Islet of Langerhans (tissue), 1 donor: ENCODE measurements around the gene CCNB2.
"Not testable (repeated sequence)": the region's sequence is repeated elsewhere in the genome, so short reads cannot be mapped to it uniquely, and the experiment has no call there.

Experiments
- FAIRE-seq: peaks from one replicate; lab custom pipeline; 2011; peaks lifted over from hg19 to GRCh38; lab: Jason Lieb, UNC

The CCNB2 gene

DNA sequence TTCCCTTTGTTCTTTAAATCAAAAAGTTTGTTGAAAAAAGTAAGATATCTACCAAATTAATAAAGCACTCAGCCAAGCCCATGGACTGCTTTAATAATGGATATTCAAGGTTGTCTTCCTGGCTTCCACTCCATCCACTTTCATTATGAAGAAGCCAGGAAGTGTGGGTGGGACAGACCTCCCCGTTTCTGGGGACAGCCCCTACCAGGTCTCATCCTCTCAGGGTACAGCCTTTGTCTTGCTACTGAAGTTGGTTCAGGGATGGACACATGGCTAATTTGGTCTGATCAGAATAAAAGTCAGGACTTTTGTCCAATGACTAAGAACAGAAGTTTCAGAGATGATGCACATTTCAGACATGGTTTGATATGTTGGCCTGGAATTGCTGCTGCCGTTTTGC lies 32.6 kb downstream of the CCNB2 start:
- FAIRE-seq: no peak

DNA sequence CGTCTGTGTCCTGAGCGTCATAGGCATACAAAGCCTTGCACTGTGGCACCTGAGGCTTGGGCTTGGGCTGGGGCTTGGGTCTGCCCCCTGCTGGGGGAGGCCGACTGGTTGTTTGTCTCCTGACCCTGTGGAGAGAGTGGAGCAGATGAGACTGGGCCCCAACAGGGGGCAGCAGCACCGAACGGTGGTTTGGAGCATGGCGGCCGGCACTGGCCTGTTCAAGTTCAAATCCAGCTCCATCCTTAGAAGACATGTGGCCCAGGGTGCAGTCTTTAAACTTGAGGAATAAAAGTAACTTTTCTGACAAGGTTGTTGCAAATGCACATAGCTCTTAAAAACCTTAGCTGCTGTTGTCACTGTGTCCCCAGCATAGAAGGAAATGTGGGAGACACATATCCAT lies 33.3 kb downstream of the CCNB2 start:
- FAIRE-seq: no peak

DNA sequence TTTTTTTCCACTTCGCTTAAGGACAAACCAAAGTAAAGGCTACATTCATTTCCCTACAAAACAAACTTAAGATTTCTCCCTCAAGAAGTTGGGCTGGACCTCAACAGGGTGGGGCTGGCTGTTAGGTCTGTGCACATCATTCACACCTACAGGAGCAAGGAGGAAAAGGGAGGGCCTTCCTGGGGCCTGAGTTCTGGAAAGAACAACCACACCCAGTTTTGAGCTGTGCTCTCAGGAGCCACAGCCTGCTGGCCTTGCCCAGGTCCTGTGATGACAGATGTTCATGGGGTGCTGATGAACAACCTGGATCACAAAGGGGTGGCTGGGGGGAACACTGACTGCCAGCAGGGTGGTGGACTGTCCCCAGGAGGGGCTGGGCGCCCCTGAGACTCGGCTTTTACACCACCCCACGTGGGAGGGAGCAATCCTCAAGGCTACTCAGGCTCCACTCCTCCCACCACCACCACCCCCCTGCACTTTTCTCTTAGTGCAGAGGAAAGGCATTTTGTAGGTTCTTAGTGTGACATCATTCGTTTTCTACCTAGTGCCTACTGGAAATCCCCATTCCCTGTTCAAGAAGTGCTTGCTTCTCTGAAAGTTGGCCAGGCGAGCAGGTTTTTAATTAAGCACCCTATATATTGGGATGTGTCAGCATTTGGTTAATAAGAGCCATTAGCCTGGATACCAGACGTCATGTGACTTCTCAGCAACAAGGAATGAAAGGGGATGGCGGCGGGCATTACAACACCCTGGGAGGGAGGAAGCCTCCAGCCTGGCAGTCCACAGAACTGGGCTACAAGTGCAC lies 35.7 kb downstream of the CCNB2 start:
- FAIRE-seq: no peak

DNA sequence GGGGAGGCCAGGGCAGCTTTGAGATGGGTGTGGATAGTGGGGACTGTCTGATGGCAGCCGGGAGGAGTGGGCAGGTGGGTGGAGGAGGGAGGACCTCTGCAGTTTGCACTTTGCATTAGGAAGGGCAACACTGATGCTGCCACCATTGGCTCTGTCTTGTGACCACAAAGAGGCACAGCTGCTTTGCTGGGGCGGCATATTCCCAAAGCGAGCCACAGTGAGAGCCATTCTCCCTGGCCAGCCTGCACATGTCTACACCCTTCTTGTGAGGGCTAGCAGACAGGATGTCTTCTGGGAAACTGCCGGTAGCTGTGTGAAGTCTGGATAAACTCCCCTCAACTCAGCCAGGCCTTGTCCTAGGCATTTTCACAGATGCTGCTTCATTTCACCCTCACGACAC lies 38.3 kb downstream of the CCNB2 start:
- no peak for FAIRE-seq

DNA sequence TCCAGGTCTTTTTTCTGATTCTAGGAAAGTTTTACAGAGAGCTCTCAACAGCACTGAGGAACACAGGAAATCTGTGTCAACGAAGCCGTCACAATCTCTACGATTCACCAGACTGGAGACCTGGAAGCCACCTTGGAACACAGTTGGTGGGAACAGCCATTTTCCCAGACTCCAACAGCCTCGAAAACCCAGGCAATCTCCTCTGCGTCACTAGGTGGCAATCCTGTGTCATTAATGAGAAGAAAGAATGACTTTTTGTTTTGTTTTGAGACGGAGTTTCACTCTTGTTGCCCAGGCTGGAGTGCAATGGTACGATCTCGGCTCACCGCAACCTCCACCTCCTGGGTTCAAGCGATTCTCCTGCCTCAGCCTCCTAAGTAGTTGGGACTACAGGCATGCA lies 39.6 kb downstream of the CCNB2 start:
- not testable (repeated sequence) for FAIRE-seq

DNA sequence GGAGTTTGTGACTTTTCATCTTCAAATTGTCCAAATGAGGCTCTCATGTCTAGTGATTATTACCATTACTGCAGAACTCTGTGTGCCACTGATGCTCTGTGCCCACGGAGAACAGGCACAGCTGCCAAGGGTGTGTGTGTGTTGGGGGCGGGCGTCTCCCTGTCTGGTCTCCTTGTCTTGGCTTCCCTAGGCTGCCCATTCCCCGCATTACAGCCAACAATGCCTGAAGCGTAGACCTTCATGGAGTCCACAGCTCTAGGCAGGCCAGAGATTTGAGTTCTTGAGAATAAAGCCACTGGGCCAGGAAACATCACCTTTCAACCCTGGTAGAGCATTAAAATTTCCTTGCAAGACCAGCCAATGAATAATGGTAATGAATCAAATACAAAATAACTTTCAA lies 42.7 kb downstream of the CCNB2 start:
- FAIRE-seq: no peak

DNA sequence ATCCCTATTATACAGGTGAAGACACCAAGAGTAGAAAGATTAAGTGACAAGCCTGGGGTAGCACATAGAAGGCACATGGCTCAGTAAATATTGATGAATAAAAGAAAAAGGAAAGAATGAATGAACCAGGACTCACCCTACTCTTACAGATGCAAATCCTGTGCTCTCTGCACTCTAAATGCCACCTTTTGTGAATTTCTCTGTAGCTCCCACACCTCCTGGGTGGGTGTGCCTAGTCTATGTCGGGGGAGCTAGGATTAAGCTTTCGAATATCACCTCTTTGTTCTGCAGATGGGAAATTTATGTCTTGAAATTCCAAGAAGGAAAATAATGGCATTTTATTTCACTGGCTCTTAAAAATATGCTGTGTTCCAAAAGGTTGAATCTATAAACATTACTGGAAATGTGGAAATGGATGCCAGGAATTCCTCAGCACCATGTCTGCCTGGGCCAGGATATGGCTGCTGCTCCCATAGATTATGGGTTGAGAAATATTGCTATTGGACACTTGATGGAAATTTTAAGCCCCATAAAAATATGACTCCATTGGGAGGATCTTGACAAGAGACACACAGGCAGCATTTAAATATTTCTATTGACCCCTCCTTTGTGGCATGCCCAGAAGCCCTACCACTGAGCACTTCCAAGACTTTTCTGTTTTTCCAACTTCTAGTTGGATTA lies 43.3 kb downstream of the CCNB2 start:
- no peak for FAIRE-seq

DNA sequence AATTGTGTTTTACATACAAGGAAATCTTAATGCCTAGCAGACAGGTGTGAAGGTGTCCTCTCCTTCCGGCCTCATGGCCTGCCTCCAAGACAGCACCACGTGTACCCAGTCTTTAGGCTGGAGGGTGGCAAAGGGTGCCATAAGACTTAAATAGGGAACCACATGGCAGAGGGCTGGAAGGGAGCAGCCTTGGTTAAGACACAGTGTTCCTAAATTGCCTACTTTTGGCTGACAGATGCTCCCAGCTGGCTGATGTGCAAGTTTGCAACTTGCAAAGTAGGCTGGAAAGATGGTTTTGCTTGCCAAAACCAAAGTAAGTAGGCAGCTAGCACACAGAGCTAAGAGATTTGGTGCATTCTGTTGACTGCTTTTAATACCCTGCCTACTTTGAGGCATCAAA lies 45.2 kb downstream of the CCNB2 start:
- FAIRE-seq: no peak

DNA sequence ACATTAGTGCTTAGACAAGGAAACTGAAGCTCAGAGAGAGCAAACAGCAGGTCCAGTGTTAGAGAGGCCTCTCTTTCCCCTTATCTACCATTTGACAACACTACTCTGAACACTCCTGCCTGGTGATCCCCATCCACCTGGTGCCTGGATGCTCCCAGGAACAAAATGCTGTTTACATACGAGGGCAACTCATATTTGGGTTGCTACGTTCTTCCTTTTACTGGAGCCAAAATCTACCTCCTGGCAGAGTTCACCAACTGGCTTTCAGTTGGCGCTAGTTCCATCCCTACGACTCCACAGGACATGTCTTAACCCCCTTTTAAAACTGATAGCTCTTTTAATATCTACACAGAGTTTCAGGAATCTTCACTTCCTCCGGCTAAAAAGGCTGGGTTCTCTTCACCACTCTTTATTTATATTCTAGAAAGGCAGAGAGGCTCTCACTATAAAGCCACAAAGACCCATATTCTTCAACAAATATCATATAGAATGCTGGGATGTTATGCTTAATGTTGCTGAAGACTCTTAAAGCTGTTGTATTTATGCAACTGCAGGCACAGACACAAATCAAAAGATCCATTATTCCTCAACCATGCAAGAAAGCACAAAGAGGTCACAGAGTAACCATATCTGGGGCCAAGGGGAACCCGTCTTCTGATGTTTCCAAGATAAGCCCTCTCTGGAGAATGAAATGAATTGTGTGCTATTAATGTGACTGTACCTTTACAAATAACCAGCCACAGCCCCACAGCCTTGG lies 47.9 kb downstream of the CCNB2 start:
- no peak for FAIRE-seq

DNA sequence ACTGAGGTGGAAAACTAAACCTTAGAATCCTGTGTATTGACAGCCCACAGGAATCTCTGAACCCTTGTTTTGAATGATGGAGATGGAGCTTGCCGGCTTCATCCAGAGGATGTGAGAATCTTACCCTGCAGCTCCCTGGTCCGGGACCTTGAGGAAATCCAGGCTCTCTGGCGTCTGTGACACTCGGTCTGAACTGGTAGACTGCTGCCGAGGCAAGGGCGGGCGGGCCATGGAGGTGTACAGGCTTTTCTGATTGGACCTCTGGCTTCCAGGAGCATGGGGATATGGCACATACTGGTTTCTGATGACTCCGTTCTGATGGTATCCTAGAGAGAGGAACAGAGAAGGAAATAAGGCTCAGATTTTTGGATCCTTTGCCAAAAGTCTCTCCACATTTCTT lies 48.5 kb downstream of the CCNB2 start:
- no peak for FAIRE-seq

DNA sequence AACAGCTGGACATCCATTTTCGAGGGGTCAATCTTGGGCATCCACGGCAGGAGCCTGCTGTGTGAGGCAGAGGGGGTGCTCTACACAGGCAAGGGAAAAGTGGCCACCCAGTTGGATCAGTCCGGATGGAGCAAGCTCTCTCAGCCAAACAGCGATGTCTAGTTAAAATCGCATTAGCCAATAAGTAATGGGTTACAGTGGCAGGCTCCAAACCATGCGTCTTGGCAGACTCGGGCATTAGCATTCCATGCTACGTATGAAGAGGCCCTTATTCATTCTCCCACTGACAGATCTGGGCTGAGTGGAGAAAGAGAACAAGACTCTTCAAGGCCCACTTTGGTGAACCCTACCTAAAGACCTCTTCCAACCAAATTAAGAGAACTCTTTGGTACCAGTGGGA lies 49.3 kb downstream of the CCNB2 start:
- FAIRE-seq: no peak

DNA sequence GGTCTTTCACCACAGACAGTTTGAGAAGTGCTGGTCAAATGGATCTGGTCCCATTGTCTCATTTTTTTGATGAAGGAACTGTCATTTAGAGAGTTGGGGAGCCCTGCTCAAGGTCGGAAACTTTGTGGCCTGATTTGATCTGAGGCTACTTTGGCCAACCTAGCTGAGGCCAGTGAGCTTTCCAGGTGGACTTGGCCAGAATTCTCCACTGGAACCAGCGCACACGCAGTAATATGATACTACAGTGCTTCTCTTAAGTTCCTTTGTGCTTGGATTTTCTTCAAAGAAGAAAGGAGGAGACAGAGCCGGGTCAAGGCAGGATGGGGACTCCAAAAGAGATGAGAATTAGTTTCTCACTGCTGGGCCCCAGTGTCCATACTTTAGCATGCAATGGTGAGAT lies 50.5 kb downstream of the CCNB2 start:
- FAIRE-seq: no peak

DNA sequence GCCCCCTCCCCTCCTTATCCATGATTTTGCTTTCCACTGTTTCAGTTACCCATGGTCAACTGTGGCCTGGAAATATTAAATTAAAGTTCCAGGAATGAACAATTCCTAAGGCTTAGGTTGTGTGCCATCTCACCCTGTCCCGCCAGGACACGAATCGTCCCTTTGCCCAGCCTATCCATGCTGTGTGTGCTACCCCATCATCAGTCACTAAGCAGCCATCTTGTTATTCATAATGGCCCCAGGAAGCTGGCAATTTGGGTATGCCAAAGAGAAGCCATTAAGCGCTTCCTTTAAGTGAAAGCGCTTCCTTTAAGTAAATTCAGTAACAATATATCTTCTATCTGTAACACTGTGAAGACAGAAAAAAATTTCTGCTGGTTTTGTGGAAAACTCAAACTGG lies 52.5 kb downstream of the CCNB2 start:
- FAIRE-seq: no peak

DNA sequence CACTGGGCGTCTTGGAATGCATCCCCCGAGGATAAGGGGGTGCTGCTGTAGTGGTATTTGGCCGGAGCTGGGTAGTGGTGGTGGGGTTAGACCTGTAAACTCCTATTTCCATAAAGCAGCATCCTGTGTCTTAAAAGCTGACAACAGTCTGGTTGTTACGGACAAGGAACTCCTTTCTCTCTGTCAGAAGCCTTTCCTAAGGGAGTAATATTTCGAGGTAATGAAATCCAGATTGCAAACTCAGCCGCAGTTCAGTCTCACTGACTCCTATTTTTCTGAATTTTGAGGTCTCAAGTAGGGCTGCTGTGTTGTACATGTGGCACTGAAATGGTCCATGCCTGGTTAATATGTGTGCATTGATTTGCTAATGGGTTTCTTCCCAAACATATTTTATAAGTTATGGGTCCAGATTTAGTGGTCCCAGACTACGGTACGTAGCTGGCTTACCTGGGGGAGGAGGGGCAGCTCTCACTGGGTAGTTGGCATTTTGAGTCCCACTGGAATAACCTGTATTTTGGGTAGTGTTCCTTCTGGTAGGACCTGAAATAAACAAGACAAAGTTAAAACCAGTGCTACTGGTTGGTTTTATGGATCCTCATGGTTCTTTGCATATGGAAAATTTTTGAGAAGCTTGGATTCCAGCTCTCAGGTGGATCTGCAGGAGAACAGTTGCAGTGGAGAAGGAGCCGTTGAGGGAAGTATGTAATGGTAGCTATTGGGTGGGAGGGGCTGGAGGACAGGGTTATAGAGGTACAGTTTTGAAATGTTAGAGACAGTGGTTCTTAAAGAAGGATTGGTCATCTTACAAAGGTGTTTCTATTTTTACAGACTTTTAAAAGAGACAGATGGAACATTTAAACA lies 53.1 kb downstream of the CCNB2 start:
- FAIRE-seq: no peak

DNA sequence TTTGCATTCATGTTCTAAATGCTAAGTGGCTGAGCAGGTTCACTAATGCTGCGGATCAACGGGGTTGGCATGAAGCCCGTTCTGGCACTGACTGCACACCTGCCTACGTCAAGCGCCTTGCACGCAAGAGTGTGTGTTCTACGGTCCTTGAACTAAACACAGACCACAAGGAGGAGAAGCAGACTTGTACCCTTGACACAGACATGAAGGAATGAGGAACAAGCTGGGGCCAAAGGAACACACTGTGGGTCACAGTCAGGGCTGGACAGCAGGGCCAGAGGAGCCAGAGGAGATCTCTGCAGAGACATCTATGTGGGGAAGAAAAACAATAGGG lies 53.7 kb downstream of the CCNB2 start:
- FAIRE-seq: no peak

DNA sequence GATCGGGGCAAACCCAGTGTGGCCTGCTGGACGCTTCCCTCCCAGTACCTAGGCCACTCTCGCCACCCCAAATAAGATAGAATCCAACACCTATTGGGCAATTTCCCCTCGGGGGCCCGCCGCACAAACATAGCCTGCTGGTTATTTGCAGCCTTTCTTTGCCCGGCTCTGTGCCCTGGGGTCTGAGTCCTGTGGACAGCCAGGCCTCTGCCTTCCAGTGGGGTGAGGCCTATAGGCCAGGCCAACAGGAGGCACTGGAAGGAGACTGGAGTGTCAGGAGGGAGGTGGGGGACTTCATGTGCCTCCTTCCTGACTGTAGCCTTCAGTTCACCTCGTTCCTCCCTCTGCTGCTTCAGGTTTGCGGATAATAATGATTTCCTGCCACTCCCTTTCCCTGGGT lies 54.3 kb downstream of the CCNB2 start:
- FAIRE-seq: no peak

DNA sequence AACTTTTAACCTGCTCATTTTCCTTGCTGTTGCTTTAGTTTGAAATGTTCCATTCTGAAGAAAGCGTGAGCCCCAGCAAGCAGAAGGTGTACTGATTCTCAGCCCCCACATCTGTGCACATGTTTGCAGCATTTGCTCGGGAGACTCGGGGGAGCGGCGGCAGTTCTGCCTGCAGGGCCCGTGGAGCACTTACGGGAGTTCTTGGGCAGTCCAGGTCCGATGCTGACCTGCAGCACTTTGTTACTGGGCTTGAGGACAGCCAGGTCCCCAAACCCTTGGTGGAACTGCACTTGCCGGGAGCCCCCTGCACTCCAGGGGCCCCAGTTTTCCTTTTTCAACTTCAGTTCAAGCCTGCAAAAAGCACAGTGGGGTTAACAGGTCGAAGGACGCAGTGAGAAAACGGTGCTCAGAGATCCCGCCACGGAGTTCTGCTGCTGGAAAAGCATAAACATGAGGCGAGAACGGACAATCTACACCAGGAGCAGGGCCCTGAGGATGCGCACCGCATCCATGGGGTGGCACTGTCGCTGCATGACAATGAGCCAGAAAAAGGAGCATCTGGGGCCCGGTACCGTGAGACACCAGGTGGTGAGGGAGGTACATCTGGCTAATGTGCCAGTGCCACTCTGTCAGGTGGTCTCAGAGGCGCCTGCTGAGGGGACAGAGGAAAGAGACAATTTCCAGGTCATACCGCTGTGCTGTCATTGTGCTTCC lies 56.1 kb downstream of the CCNB2 start:
- FAIRE-seq: no peak

DNA sequence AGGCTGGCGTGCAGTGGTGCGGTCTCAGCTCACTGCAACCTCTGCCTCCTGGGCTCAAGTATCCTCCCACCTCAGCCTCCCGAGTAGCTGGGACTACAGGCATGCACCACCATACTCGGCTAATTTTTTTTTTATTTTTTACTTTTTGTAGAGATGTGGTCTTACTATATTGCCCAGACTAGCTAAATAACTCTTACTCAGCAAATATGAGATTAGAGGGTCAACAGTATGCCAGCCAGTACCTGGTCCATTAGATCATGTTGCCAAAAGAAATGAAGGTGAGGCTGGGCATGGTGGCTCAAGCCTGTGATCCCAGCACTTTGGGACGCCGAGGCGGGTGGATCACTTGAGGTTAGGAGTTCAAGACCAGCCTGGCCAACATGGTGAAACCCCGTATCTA lies 57.1 kb downstream of the CCNB2 start:
- FAIRE-seq: not testable (repeated sequence)

DNA sequence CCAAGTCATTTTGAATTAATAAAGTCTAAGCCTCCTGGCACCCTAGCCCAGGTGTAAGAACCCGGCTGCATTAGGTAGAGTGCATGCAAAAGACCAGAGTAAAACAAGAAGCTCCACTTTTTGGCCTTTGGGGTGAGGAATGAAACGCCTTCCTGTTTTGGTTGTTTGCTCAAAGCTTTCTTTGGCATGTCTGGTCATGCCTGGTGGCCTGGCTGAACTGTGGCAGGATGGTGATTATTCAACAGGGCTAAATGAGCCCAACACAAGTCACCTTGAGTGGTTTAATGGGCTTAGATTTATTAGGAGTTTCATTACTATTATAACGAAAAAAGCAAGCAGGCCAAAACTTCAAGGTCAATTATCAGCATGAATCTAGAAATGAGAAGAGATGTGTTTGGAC lies 60.8 kb downstream of the CCNB2 start:
- no peak for FAIRE-seq

DNA sequence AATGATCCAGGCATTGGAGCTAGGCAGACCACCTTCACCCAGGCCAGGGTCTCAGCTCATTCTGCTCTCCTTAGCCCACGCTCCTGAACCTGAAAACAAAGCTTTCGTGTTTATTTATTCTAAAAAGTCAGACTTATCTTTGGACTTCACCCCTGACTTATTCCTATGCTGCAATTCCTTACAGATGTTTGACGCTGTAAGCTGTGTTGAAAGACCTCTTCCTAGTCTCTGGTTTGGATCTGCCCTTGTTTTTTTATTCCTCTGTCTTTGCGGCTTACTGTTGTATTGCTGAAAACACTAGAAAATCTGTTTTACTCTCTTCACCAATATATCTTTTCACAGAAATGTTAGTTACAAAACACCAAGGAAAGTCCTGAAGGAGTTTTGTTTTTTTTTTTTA lies 61.2 kb downstream of the CCNB2 start:
- FAIRE-seq: no peak

DNA sequence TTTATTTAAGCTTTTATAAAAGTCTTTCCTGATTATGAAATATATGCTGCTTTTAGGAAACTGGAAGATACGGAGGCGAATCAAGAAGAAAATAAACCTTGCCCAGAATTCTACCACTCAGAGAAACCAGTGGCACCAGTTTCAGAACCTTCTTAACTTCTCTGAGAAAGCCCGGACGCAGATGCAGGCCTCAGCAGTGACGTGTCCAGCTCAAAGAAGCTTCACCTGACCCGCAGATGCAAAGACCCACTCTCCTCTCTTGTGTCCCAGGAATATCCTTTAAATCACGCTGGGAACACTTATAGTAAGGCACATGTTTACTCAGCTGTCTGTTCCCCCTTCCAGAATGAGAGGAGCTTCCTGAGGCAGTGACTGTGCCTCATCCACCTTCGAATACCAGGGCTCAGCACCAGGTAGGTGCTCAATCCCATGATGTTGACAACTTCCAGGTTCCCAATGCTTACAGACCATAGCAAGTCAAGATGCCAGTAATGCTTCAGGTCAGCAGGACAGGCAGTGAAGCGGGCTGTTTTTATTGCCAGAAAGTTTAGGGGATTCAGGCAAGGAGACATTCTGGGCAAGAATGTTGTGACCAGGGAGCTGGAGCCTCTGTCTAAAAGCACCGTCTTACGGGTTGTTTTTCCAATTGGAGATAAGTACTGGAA lies 61.8 kb downstream of the CCNB2 start:
- FAIRE-seq: no peak
